Measurements from ENCODE around the gene KCNQ1OT1.

The KCNQ1OT1 gene

DNA sequence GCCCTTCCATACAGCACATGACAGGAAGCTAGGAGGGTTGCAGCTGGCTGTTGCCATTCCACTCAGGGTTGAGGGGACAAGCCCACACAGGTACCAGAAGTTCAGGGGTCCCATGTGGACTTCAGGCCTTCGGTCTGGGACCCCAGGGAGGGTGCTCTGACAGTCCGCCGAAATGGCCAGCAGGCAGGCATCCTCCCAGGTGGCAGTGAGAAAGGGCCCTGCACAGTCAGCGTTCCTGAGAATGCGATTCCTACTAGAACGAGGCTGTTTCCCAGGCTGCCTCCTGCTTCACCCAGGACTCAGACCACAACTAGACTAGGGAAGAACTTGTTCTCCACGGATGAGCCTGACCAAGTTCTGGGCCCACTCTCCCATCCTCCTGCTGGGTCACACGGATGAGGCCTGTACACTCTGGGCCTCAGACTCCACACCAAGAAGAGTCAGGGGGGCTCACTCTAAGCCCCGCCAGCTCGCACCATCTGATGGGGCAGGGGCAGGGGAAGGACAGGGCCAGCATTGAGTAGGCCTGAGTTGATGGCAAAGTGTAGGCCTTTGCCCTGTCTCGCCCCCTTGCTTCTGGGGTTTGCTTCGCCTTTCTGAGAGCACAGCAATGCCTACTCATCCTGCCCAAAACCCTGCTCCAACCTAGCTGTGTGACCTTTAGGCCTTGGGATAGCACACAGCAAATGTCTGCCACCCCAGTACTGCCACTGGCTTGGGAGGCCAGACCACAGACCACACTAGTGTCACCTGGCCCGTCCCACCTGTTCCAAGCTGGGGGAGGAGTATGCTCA lies 14.0 kb downstream of the KCNQ1OT1 start:
- peak; percentile 13 for DNase-seq

DNA sequence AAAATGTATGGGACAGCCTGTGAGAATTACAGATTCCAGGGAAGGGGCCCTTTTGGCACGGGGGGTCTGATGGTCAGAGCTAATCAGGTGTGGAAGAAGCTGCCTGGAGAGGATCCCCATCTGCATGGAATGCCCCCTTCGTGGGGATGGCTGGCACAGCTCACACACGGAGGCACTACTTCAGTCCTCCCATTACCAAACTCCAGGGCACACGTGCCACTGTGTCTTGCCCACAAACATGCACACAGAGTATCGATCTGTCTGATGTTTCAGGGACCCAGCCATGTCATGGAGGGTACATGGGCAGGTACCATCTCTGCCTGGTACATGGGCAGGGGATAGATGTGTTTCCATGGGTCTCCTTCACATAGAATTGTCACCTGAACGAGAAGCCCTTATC lies 14.7 kb downstream of the KCNQ1OT1 start:
- DNase-seq, result peak; percentile 10

DNA sequence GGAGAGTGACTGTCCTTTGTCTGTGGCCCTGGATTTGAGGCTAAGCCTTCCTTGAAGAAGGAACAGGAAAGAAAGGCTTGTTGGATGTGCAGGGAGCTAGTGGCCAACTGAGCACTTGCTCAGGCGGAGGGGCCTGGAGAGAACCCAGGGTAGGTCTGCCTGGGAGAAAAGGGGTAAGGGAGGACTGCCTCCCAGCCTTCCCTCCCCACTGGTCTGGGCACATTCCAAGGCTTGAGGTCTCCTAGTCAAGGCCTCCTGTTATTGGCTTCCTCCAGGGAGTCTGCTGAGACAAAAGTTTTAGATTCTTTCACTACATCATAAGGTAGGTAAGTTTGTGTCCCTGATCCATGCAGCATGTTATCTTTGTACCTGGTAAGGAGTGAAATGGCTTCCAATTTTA lies 15.2 kb downstream of the KCNQ1OT1 start:
- DNase-seq, result no peak

DNA sequence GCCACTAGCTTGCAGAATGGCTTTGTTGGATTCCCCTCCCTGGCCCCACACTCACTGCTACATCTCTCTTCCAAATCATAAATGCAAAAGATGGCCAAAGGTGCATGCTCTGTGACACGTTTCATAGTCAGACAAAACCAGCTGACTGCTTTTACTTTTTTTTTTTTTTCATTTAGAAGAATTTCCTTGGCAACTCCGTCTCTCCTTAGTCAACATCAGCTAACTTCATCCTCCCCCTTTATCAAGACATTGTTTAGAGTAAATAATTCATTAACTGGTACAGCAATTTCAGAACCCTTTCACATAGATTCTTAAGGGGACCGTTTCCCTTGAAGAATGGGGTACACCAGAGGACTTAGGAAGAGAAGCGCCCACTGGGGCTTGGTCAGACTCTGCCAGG lies 16.0 kb downstream of the KCNQ1OT1 start:
- DNase-seq, result no peak

DNA sequence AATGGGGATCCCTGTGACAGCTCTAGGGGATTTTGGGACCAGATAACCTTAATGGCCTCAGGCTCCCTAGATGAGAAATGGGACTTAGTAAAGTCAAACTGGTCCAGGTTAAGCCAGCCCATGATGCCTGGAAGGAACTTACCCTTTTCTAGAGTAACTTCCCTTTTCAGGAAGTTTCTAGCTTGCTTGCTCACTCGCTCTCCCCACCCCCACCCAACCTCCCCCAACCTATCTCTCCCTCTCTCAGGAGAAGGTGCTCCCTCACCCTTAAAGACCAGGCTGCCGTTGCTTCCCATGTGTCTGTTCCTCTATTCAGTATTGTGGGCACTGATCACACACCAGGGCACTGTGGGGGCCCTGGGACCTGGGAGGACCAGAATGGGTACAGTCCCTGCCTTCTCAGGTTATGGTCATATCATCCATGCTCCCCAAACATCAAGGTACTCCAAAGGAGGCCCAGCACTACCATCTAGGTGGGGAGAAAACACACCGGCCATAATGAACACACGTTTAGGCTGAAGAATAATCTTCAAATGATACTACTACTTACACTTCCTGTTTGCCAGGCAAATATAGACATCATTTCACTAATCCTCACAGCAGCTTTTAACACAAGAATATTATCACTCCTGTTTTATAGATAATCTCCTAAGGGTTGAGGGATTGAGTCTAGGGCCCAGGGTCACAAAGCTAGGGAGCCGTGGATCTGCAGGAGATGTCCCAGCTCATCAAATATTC lies 18.2 kb downstream of the KCNQ1OT1 start:
- no peak for DNase-seq

DNA sequence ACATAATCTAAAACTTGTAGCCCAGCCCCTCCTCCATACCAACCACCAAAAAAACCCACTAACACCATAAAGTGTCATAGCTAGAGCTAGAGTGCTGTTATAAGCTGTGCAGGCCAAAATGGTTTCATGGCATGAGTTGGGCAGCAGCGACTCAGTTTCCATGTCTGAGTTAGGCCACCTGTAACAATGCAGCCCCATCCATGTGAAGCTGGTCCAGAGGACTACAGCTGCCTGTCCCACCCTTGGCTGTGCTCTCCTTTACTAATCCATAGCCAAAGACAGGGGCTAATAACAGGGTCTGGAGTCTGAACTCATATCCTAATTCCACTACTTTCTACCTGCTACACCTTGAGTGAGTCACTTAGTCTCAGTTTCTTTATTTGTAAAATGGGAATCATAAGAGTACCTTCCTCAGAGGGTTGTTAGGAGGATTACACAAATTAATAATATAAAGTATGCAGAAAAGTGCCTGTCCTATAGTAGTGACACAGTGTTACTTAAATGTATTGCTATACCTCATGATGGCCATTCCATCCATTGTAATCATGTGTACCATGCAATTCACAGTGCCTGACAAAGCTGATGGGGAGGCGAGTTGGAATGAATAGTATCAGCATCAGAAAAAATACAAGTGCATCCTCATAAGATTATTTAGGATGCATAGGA lies 20.6 kb downstream of the KCNQ1OT1 start:
- DNase-seq, result no peak

DNA sequence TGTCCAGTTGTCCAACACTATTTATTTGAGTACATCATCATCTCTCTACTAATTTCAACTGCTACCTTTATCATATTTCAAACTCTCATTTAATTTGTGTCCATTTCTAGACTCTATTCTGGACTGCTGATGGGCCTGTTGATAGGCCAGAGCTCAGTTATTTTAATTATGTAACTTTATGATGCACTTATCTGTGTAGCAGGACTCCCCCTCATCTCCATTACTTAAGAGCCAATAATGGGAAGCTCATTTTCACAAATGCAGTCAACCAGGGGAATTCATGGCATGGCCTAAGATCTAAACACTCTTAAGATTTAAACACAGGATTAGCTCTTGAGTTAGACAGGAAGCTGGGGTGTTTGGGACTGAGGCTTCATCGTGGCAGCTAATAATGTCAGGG lies 21.4 kb downstream of the KCNQ1OT1 start:
- no peak for DNase-seq

DNA sequence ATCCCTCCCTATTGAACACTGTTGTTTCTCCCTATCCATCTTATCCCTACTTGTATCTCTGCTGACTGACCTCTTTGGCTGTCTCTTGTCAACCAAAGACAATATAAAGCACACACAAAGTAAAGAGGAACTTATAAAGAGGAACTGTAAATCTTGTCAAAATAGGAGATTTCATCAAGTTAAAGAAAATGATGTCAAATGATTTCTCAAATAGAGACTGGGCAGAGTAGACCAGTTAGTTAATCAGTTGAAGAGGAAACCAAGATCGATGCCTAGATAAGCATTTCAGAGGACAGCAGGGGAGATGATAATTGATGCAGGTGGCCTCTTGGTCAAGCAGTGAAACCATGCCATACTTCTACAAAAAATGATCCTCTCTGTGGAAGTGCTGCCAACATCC lies 22.7 kb downstream of the KCNQ1OT1 start:
- no peak for DNase-seq

DNA sequence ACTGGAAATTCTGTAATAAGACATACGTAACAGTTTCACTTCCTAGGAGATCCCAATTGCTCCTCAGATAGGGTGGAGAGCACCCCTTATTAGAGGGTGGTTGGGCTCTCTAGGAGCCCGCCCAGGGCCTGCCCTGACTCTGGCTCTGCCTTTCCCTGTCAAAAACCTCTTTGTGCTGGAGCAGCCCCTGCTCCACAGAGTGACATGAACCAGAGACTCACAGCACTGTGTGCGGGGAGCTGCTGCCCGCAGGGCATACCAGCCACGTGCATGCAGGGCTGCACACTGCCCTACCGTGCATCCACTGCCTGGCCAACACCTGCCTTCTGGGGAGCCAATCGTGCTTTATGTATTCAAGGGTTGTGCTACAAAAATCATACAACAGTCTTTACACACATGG lies 24.3 kb downstream of the KCNQ1OT1 start:
- no peak for DNase-seq

DNA sequence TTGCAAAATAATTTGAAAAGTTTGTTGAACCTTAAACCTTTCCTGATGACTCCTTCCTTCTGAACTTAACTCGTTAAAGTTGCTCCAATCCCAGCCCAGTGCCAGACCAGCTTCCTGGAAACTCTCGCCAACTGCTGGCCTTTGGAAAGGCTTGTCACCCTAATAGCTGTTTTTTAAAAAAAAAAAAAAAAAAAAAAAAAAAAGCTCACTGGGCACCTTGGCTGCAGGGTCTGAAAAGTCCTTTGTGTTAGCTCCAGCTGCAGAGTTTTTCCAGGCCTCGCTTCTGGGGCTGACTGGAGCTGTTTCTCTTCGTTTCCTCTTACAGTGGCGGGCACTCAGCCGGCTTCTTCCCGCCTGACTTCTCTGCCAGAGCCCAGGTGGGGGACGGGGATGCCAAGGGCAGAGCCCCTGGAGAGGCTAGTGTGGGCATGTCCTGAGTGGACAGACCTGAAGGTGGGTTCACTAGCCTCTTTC lies 25.1 kb downstream of the KCNQ1OT1 start:
- DNase-seq, result no peak

DNA sequence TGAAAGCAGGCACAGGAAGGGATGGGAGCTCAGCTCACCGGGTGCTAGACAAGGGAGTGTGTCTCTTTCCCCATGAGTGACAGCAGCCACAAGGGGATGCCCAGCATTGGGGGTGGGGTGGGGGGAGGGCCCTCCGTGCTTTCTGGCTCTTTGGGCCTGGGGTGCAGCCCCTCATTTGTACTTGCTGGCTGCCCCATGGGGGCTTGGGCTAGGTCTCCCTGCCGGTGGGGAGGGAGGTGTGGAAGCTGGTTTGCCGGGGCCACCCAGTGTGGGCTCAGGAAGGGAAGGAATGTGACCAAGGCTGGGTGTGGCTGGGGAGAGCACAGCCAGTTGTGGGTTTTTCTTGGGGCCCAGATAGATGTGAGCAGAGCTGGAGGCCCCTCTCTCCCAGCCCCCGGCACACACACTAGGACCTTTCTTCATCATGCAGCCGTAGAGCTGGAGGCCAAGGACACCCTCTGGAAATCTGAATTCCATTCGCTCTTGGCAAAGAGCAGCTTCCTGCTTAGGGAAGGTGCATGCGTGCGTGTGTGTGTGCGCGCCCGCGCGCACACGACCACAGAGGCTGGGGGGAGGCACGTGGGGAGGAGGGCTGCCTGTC lies 25.8 kb downstream of the KCNQ1OT1 start:
- no peak for DNase-seq

DNA sequence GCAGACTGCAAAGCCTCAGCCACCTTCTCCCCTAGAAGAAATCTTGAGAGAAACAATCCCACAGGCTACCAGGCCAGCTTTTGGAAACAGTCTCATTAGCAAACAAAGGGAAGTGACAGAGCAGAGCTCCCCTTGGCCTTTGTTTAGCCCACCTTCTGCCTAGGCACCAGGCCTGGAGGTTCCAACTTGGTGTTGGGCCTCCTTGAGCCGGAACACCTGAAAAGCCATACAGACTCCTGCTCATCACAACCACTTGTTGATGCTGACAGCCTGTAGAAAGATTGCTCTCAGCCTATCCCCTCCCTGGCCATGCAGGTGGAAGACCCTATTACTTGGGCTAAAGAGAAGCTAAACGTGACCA lies 26.6 kb downstream of the KCNQ1OT1 start:
- no peak for DNase-seq

DNA sequence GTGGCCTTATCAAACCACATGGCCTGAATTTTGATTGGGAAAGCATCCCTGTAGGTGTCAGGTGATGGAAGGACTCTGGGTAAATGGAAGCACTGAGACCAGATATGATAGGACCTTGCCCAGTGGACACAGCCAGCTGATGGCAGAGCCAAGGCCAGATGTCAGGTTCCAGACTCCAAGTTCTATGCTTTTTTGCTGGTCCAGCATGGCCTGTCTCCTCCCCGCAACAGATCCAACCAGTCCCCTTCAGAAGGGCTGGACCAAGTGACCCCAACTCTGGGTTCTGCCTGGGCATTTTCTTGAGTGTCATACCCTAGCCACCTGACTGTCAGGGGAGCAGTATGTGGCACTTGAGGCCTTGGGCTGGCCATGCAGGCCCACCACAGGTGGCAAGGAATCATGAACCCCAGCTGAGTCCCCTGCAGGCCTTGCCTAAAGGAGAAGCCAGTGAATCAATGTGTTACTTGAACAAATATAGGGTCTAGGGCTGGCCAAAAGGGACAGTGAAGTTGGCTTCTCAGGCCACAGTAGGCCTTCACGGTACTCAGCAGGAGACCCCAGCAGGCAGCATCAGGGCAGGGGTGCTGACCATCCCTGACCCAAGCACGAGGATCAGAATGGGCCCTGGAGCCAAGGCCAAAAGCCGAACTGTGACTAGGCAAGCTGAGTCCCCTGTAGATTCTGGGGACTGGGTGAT lies 27.1 kb downstream of the KCNQ1OT1 start:
- no peak for DNase-seq

DNA sequence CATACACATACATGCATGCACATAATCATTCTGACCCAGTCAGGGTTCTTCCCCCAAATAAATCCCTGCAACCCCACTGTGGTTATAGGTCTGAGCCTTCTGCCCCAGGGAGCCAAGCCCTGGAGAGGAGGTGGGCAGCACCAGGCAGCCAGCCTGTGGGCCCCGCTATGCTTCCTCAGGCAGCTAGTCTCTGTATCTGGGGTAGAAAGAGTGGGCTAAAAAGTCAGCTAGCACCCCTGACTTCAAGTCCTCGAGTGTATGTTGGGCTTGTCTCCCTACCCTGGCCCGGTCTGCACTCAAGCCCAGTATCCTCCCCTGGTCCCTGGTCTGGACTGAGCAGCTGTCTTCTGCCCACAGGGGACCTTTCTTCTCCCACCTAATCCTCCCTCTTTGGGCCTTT lies 28.0 kb downstream of the KCNQ1OT1 start:
- DNase-seq, result no peak

DNA sequence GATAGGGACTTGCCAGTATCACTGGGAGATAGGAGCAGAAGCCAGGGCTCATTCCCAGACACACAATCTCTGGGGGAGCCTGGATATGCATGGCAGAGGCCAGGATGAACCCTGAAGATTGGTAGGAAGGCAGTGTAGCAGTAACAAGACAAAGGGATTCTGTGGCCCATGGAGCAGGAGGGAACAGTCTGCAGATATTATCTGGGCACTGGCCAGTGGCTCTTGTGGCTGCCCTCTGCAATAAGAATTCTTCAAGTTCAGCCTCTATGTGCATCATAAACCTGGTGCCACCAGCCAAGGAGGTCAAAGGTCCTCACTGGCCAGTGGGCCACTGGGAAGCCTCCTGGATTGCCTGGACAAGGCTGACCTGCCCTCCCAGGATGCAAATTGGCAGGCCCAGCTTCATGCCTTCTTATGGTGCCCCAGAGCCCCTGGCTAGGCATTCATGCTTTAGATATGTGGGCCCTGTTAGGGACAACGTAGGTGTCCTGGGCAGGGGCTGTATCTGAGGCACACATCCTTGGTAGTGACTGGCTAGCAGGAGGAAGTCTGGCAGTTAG lies 29.2 kb downstream of the KCNQ1OT1 start:
- DNase-seq, result no peak

DNA sequence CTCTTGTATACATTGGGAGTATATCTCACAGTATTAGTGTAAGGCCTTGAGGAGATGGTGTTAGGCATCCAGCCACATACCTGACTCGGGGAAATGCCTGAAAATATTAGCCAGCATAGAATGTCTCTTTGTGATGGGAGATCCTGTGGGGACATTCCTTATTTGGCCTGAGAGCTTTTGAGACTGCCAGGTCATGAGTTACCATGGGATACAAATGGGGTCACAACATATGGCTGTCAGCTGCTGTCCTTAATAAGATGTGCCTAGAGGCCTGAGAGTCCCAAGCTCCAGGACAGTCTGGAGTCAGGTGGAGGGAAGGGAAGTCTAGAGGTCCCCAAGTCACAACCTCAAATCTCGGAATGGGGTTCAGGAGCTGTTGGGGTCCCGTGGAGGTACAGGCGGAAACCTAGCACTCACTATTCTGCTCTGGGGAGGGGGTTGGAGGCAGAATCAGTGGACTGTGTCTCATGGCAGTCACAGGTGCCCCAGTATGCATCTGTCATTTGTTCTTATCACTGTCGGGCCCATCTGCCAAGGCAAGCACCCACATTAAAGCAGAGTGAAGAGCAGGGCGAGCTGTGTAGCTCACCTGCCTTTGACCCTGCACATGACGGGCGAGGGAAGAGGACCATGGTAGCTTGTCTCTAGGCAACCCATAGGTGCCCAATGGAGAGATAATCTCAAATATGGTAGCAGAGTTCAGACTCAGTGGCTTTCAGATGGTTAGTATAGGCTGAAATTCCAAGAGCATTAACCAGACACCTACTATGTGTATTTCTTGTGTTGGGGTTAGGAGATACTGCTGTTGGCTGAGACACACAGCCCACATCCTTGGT lies 29.9 kb downstream of the KCNQ1OT1 start:
- DNase-seq, result no peak

DNA sequence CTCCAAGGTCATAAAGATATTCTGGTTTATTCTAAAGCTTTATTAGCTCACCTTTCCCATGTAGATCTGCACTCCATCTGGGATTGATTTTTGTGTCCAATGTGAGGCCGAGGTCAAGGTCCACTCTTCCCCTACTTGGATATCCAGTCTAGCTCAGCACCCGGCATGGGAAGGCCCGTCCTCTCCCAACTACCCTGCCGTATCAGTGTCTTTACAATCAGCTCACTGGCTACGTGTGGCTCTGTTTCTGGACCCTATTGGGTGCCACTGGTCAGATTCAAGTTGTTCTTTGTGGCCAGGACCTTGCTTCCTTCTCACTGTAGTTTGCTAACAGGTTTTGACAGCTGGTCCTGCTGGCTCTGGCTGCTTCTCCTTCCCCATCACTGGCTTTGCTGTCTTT lies 30.9 kb downstream of the KCNQ1OT1 start:
- DNase-seq, result no peak

DNA sequence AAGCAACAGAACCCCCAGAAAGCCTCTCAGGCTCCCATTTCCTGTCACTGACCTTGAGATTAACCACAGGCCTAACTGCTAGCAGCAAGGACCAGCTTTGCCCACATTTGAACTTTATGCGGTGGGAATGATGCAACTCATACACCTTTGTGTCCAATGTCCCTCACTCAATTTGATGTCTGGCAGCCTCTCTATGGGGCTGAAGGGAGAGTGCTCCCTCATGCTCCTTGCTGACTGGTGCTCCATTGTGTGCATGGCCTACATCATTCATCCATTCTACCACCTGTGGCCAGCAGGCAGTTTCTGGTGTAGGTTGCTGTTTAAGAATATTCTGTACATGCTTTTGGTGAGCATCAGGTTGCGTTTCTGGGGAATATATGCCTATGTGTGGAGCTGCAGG lies 31.9 kb downstream of the KCNQ1OT1 start:
- DNase-seq, result no peak

DNA sequence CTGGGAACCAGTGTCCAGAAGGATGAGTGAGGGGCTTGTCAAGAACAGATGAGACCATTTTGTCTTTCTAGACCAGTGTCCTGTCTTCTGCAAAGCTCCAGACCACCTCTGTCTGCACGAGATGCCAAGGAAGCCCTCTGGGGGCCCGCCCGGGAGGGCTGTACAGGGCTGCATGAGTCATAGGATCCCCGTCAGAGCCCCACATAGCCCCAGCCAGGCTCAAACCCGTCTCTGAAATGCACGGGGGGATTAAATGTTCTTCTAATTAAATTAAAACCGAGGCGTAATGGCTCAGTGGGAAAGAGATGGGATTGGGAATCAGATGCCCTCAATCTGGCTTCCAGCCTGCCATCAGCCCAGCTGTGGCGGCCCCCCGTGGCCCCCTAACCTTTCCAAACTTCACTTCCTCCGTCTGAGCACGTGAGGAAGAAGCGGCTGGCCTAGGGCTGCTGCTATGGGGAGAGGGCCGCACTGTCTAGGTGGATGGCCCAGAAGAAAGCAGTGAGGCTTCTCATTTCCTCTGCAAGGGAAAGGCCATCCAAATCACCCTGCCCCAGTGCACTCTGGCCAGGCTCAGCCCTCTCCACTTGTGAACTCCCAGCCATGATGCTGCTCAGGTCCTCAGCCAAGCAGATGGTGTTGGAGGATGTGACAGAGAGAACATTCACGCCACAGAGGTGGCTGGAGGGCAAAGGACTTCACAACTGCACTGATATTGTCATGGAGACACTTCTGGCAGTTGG lies 32.8 kb downstream of the KCNQ1OT1 start:
- DNase-seq, result no peak

DNA sequence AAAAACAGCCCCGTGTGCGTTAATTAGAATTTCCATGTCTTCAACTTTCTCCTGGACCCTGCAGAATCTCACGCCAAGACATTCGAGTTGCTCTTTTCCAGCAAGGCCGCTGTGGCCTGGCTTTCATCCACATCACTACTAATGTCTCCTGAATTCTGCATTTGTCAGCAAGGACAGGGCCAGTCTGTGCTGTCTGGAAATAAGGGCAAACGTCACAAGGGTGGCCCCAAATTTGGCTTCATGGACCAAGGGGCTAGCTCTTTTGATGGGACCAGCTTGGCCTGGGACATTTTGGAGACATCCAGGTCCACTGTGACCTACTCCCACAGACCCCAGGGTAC lies 33.4 kb downstream of the KCNQ1OT1 start:
- no peak for DNase-seq

All from activated T-cell treated with anti-CD3 and anti-CD28 coated beads, Interleukin-2, amount 50 U/mL, for 1 hour (primary cell).